Kidney (tissue), 14 donors: ENCODE data around the gene ASB17. TPM values are rescaled to one million over a fixed set of nuclear protein-coding genes. Genes with fewer than 3 reads are reported as not detected.

Source experiments
- DNase-seq, 5 donors: peaks; one replicate each; pipeline ENCODE4 v3.0.0-alpha.2; 2013 to 2020
- FAIRE-seq: peaks from 2 replicates; lab custom pipeline; 2012; peaks lifted over from hg19 to GRCh38; lab: Jason Lieb, UNC
- H3K27ac ChIP-seq, 2 donors: one replicate each; pipeline ENCODE4 v1.7.0; 2013; ENCODE audit warnings: low read depth in 2 of 2, low read length in 2 of 2, inconsistent platforms in 1 of 2
- H3K27me3 ChIP-seq: one replicate; pipeline ENCODE4 v1.7.1; 2013; ENCODE audit warnings: low read length, inconsistent platforms; ENCODE audit not compliant: control insufficient read depth, insufficient read depth
- H3K36me3 ChIP-seq, 3 donors: one replicate each; pipeline versions ENCODE4 v1.7.0 to v1.7.1; 2013; ENCODE audit warnings: low read length in 3 of 3, control low read depth in 1 of 3, inconsistent platforms in 1 of 3; ENCODE audit not compliant: insufficient read depth in 3 of 3, control insufficient read depth in 2 of 3
- H3K4me1 ChIP-seq, 3 donors: one replicate each; pipeline versions ENCODE4 v1.7.0 to v1.7.1; 2013; ENCODE audit warnings: low read length in 3 of 3, inconsistent platforms in 1 of 3, low read depth in 1 of 3; ENCODE audit not compliant: control insufficient read depth in 2 of 3, insufficient read depth in 2 of 3
- H3K4me3 ChIP-seq, 3 donors: one replicate each; pipeline versions ENCODE4 v1.7.0 to v1.8.1; 2013; ENCODE audit warnings: low read length in 3 of 3, control low read depth in 1 of 3, inconsistent platforms in 1 of 3
- H3K9ac ChIP-seq, 3 donors: one replicate each; pipeline versions ENCODE4 v1.7.0 to v1.7.1; 2013; ENCODE audit warnings: low read length in 3 of 3, control low read depth in 1 of 3, inconsistent platforms in 1 of 3
- H3K9me3 ChIP-seq, 3 donors: one replicate each; pipeline versions ENCODE4 v1.7.0 to v1.7.1; 2013; ENCODE audit warnings: low read length in 3 of 3, control low read depth in 1 of 3, inconsistent platforms in 1 of 3; ENCODE audit not compliant: control insufficient read depth in 2 of 3, insufficient read depth in 1 of 3
- intact Hi-C: fragments of 100-400 bp; cut with DNase I; formaldehyde crosslinking; loops from one replicate; pipeline ENCODE4 v1.11.1; 2022
- polyA plus RNA-seq: library from polyadenylated mRNA; stranded (reverse); fragments of 350-450 nt; fragmentation: Illumina TruSeq; extraction: RNeasy Lipid Tissue Mini Kit (QIAGEN cat#74804); gene quantifications from one replicate; pipeline ENCODE4 v1.2.3, GENCODE V29; 2014; ENCODE audit warnings: low read depth, low replicate concordance; ENCODE audit not compliant: insufficient read depth
- total RNA-seq: library from RNA; stranded (reverse); fragmentation: NEBNext Ultra II Directional; extraction: Animal tissue kit (Norgen Biotek cat#: 25700); gene quantifications from one replicate; pipeline ENCODE4 v1.2.1, GENCODE V29; 2021
- TF ChIP-seq, protein P1 (sequence below): IDR thresholded peaks from 3 replicates; pipeline ENCODE4 v1.5.1; 2012; ENCODE audit warnings: mild to moderate bottlenecking, moderate library complexity, borderline replicate concordance; ENCODE audit not compliant: insufficient read depth; ENCODE audit errors: extremely low read depth
- donor health status: control.
- donor health status: control.
- donor health status: control.
- donor health status: control.
- donor health status: control.
- donor health status: DM: yes; HTN: yes; CAD: no.
- donor health status: Normal renal cell carcinoma (clear cell type).

ASB17 gene
- total and polyA plus RNA-seq, 2 donors from 2014 or later: not detected

GRCh38 chr1:75901371-75901770 is 30.8 kb downstream of the ASB17 start:
- DNase-seq (no peak), FAIRE-seq (no peak)
- intact Hi-C loops: no loop called here
- Histone ChIP-seq H3K4me3 (no peak overlapping the region), H3K27ac (no peak overlapping the region), H3K36me3 (no peaks in the 10 kb centered on the region), H3K9ac (no peak overlapping the region), H3K4me1 (no peaks in the 10 kb centered on the region), H3K9me3 (peaks cover 0 to 4% (median 0%) of the 10 kb centered on the region in 3 donors), H3K27me3 (no peaks in the 10 kb centered on the region)
- TF ChIP-seq, protein P1, sequence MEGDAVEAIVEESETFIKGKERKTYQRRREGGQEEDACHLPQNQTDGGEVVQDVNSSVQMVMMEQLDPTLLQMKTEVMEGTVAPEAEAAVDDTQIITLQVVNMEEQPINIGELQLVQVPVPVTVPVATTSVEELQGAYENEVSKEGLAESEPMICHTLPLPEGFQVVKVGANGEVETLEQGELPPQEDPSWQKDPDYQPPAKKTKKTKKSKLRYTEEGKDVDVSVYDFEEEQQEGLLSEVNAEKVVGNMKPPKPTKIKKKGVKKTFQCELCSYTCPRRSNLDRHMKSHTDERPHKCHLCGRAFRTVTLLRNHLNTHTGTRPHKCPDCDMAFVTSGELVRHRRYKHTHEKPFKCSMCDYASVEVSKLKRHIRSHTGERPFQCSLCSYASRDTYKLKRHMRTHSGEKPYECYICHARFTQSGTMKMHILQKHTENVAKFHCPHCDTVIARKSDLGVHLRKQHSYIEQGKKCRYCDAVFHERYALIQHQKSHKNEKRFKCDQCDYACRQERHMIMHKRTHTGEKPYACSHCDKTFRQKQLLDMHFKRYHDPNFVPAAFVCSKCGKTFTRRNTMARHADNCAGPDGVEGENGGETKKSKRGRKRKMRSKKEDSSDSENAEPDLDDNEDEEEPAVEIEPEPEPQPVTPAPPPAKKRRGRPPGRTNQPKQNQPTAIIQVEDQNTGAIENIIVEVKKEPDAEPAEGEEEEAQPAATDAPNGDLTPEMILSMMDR: no peak

GRCh38 chr1:75884437-75884836 is 47.8 kb downstream of the ASB17 start:
- no peak for FAIRE-seq
- H3K4me3 ChIP-seq: no peak overlapping the region
- H3K36me3 ChIP-seq: no peaks in the 10 kb centered on the region
- TF ChIP-seq, protein P1: no peak
- no peak overlapping the region for H3K9ac ChIP-seq
- H3K27ac ChIP-seq: no peak overlapping the region
- H3K4me1 ChIP-seq: no peaks in the 10 kb centered on the region
- H3K9me3 ChIP-seq: no peaks in the 10 kb centered on the region
- H3K27me3 ChIP-seq: no peaks in the 10 kb centered on the region
- DNase-seq: peak in 2 of 5 donors; percentile 3 to 14
- intact Hi-C loops: no loop called here

GRCh38 chr1:75879985-75880384 is 52.2 kb downstream of the ASB17 start:
- Histone ChIP-seq H3K27me3 (no peaks in the 10 kb centered on the region), H3K9ac (no peak overlapping the region), H3K9me3 (no peaks in the 10 kb centered on the region), H3K36me3 (no peaks in the 10 kb centered on the region), H3K4me3 (no peak overlapping the region), H3K27ac (no peak overlapping the region), H3K4me1 (no peaks in the 10 kb centered on the region)
- FAIRE-seq (no peak), DNase-seq (no peak)
- intact Hi-C loops: no loop called here
- TF ChIP-seq, protein P1: no peak

- no peaks in the 10 kb centered on the region for H3K27me3 ChIP-seq
- FAIRE-seq (no peak), DNase-seq (no peak)
- no peaks in the 10 kb centered on the region for H3K9me3 ChIP-seq
- intact Hi-C loops: no loop called here
- TF ChIP-seq, protein P1: no peak
- H3K4me3 ChIP-seq: no peak overlapping the region
- no peaks in the 10 kb centered on the region for H3K4me1 ChIP-seq
- H3K27ac ChIP-seq: no peak overlapping the region
- H3K36me3 ChIP-seq: no peaks in the 10 kb centered on the region
- no peak overlapping the region for H3K9ac ChIP-seq
Observed at GRCh38 chr1:75870951-75871350, 61.3 kb downstream of the ASB17 start.
